Pancreas (tissue), 10 donors: Measurements from ENCODE around the gene PAGE3. TPM values are rescaled to one million over a fixed set of nuclear protein-coding genes. Genes with fewer than 3 reads are reported as not detected.

Experiments
- ATAC-seq, 4 donors: fragments of 200-7000 bp; cut with Tn5 transposase; one replicate each; pipeline versions ENCODE4 v1.8.0 to v1.9.1; 2020; ENCODE audit warnings: mild to moderate bottlenecking in 4 of 4, moderate library complexity in 4 of 4
- DNase-seq, 6 donors: peaks; one replicate each; pipeline ENCODE4 v3.0.0-alpha.2; 2020
- FAIRE-seq: peaks from 2 replicates; lab custom pipeline; 2012; peaks lifted over from hg19 to GRCh38; lab: Jason Lieb, UNC
- H3K27ac ChIP-seq, 4 donors: fragments of 200-600 bp; sonication (generic); 1 replicate in 3 of 4; 2 replicates in 1 of 4; pipeline versions ENCODE4 v1.5.0 to v1.8.0; 2020
- H3K27me3 ChIP-seq, 4 donors: fragments of 200-600 bp; one replicate each; pipeline ENCODE4 v1.8.0; 2021
- H3K36me3 ChIP-seq, 3 donors: fragments of 200-600 bp; sonication (generic) in 1 of 3; one replicate each; pipeline versions ENCODE4 v1.5.0 to v1.8.0; 2020 to 2021
- H3K4me1 ChIP-seq, 3 donors: fragments of 200-600 bp; one replicate each; pipeline ENCODE4 v1.8.0; 2021
- H3K4me3 ChIP-seq, 4 donors: fragments of 200-600 bp; sonication (generic) in 2 of 4; one replicate each; pipeline versions ENCODE4 v1.5.0 to v1.8.0; 2020 to 2021
- H3K9me3 ChIP-seq, 4 donors: fragments of 200-600 bp; one replicate each; pipeline ENCODE4 v1.8.0; 2021
- WGBS, 2 donors: extraction: QIAGEN DNeasy Blood & Tissue Kit; methylation state at CpG; one replicate each; pipeline ENCODE4 v1.1.7; 2013; 5-methylcytosine and 5-hydroxymethylcytosine counted together
- intact Hi-C, 3 donors: fragments of 100-400 bp; cut with DNase I; formaldehyde crosslinking; loops; one replicate each; pipeline versions ENCODE4 v1.11.1 to v1.14.2; 2022
- polyA plus RNA-seq, 2 donors: library from polyadenylated mRNA; stranded (reverse); fragments of 200-250 nt; gene quantifications; one replicate each; pipeline ENCODE4 v1.2.3, GENCODE V29; 2013
- total RNA-seq, 6 donors: library from RNA; stranded (reverse); fragmentation: NEBNext Ultra II Directional in 4 of 6; extraction: Animal tissue kit (Norgen Biotek cat#: 25700) in 4 of 6; gene quantifications; one replicate each; pipeline versions ENCODE4 v1.2.1 to v1.2.4, GENCODE V29; 2021 to 2023
- TF ChIP-seq, protein P1 (sequence below), 4 donors: fragments of 200-600 bp; sonication (generic) in 3 of 4; IDR thresholded peaks; one replicate each; pipeline versions ENCODE4 v1.5.0 to v1.8.0; 2021; ENCODE audit warnings: antibody characterized with exemption in 4 of 4
- donor health status: healthy with polysubstance abuse.
- donor health status: DM: no; HTN: no; CAD: no; lungs with moderate emphysema.
- donor health status: DM: no; HTN: no; CAD: no.
- donor health status: control.
- donor health status: control.
- donor health status: Bipolar disorder and iron deficiency.
- donor health status: DM: yes; HTN: yes; CAD: no.
- donor health status: DM: no; HTN: no; CAD: no.
- donor health status: DM: no; HTN: no; CAD: no.
- donor health status: DM: yes; HTN: yes; CAD: no.

Gene PAGE3
- total and polyA plus RNA-seq, 8 donors: not detected

- FAIRE-seq (no peak), ATAC-seq (peak; percentile 56 to 67 (median 56)), DNase-seq (peak in 1 of 6 donors; percentile 1)
- H3K9me3 ChIP-seq: no peaks in the 10 kb centered on the region
- TF ChIP-seq, protein P1, sequence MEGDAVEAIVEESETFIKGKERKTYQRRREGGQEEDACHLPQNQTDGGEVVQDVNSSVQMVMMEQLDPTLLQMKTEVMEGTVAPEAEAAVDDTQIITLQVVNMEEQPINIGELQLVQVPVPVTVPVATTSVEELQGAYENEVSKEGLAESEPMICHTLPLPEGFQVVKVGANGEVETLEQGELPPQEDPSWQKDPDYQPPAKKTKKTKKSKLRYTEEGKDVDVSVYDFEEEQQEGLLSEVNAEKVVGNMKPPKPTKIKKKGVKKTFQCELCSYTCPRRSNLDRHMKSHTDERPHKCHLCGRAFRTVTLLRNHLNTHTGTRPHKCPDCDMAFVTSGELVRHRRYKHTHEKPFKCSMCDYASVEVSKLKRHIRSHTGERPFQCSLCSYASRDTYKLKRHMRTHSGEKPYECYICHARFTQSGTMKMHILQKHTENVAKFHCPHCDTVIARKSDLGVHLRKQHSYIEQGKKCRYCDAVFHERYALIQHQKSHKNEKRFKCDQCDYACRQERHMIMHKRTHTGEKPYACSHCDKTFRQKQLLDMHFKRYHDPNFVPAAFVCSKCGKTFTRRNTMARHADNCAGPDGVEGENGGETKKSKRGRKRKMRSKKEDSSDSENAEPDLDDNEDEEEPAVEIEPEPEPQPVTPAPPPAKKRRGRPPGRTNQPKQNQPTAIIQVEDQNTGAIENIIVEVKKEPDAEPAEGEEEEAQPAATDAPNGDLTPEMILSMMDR (IDR thresholded peaks at IDR 0.05): no peak
- no peaks in the 10 kb centered on the region for H3K4me1 ChIP-seq
- intact Hi-C loops: no loop called here
- H3K36me3 ChIP-seq: no peaks in the 10 kb centered on the region
- no peak overlapping the region for H3K27ac ChIP-seq
- peak overlapping the region in 1 of 4 donors; percentile 19 for H3K4me3 ChIP-seq
- H3K27me3 ChIP-seq: peaks cover 0 to 2% (median 0%) of the 10 kb centered on the region in 4 donors
- 42 to 51% methylated on average over 13 of the region's 13 CpGs for whole genome bisulfite sequencing, 2 donors
Measured at GRCh38 chrX:55210931-55211677, 53.6 kb downstream of the PAGE3 start.

Other genes starting within 250 kb of the PAGE3 start
- under 1 TPM; 0.14 to 0.97 (median 0.30) TPM for gene ALAS2, start 233.9 kb downstream of the PAGE3 start, total RNA-seq
- under 1 TPM; 0.15 to 0.70 TPM for gene ALAS2, start 233.9 kb downstream of the PAGE3 start, polyA plus RNA-seq
- not detected for gene PAGE2B, start 189.9 kb downstream of the PAGE3 start, total RNA-seq
- under 1 TPM in 1 of 2 donors, not detected in 1; 0.54 TPM for gene PAGE2B, start 189.9 kb downstream of the PAGE3 start, polyA plus RNA-seq
- not detected for gene PAGE2, start 175.9 kb downstream of the PAGE3 start, total RNA-seq
- gene PAGE2, start 175.9 kb downstream of the PAGE3 start, polyA plus RNA-seq: under 1 TPM in 1 of 2 donors, not detected in 1; 0.28 TPM
- gene PAGE5, start 44.6 kb downstream of the PAGE3 start, total RNA-seq: not detected
- not detected for gene PAGE5, start 44.6 kb downstream of the PAGE3 start, polyA plus RNA-seq
- gene MAGEH1, start 187.2 kb upstream of the PAGE3 start, total RNA-seq: 10 to 100 TPM in 4 of 6 donors, 1 to 10 TPM in 2; 7.1 to 14.7 (median 10.9) TPM
- 10 to 100 TPM; 11.2 to 46.5 TPM for gene MAGEH1, start 187.2 kb upstream of the PAGE3 start, polyA plus RNA-seq
- gene USP51, start 224.9 kb upstream of the PAGE3 start, total RNA-seq: 1 to 10 TPM in 5 of 6 donors, under 1 TPM in 1; 0.69 to 1.9 (median 1.3) TPM
- gene USP51, start 224.9 kb upstream of the PAGE3 start, polyA plus RNA-seq: 1 to 10 TPM in 1 of 2 donors, under 1 TPM in 1; 0.65 to 2.2 TPM